GM12878 (cell line): ENCODE results near the gene DEPDC7. TPM values are rescaled to one million over a fixed set of nuclear protein-coding genes. Genes with fewer than 3 reads are reported as not detected.

Source experiments
- ATAC-seq: fragments of 200-7000 bp; cut with Tn5 transposase; 3 replicates; pipeline ENCODE4 v1.9.1; 2020; ENCODE audit warnings: mild to moderate bottlenecking, moderate library complexity
- BruUV-seq: library from RNA; stranded (reverse); fragments of 400-500 nt; replicated peaks from 2 replicates; lab custom pipeline; 2021; lab: Mats Ljungman, UMichigan
- CTCF ChIA-PET: fragments of 300-600 bp; sonication (Branson Sonifier 250); formaldehyde crosslinking; extraction: SDS; loops from one replicate; lab custom pipeline; 2021; ENCODE audit warnings: inconsistent platforms; lab: Yijun Ruan, JAX
- POLR2A ChIA-PET: fragments of 350-600 bp; formaldehyde crosslinking; extraction: SDS; loops from one replicate; lab custom pipeline; 2021; ENCODE audit warnings: inconsistent platforms; lab: Charles Lee
- RAD21 ChIA-PET: fragments of 300-600 bp; sonication (Branson Sonifier 250); formaldehyde crosslinking; loops from one replicate; lab custom pipeline; 2023; ENCODE audit warnings: antibody characterized with exemption; ENCODE audit not compliant: unreplicated experiment; lab: Charles Lee
- SMC1A ChIA-PET: fragments of 300-600 bp; sonication (Branson Sonifier 250); formaldehyde crosslinking; loops from one replicate; lab custom pipeline; 2023; ENCODE audit not compliant: unreplicated experiment, uncharacterized antibody; lab: Charles Lee
- DNase-seq: peaks from one replicate; pipeline ENCODE4 v3.0.0-alpha.2; 2011; ENCODE audit warnings: low read depth, low spot score
- FAIRE-seq: peaks from 3 replicates; lab custom pipeline; 2011; peaks lifted over from hg19 to GRCh38; lab: Jason Lieb, UNC
- H2AFZ ChIP-seq: 2 replicates; pipeline ENCODE4 v1.6.0; 2011; ENCODE audit warnings: low read depth, low read length, control low read depth; ENCODE audit not compliant: control insufficient read depth
- H3K27ac ChIP-seq: 2 replicates; pipeline ENCODE4 v1.5.1; 2011; ENCODE audit warnings: control low read depth; ENCODE audit not compliant: control insufficient read depth, insufficient read depth
- H3K27me3 ChIP-seq, 2 experiments: replicated peaks in 1 of 2; 2 replicates each; pipeline versions ENCODE4 v1.6.0 to v1.6.1; 2011; ENCODE audit warnings: low read length in 1 of 2; ENCODE audit not compliant: control insufficient read depth in 2 of 2, insufficient read depth in 2 of 2
- H3K36me3 ChIP-seq, 2 experiments: 2 replicates each; pipeline ENCODE4 v1.5.1; 2011; ENCODE audit warnings: low read length in 1 of 2; ENCODE audit not compliant: control insufficient read depth in 2 of 2, insufficient read depth in 2 of 2
- H3K4me1 ChIP-seq: 2 replicates; pipeline ENCODE4 v1.6.1; 2011; ENCODE audit warnings: mild to moderate bottlenecking, low read length, moderate library complexity, mixed read lengths; ENCODE audit not compliant: control insufficient read depth, insufficient read depth
- H3K4me2 ChIP-seq: 2 replicates; pipeline ENCODE4 v1.6.0; 2011; ENCODE audit warnings: control low read depth; ENCODE audit not compliant: control insufficient read depth, insufficient read depth
- H3K4me3 ChIP-seq: fragments of 200-600 bp; sonication (generic); 2 replicates; pipeline ENCODE4 v1.5.1; 2016
- H3K79me2 ChIP-seq: 2 replicates; pipeline ENCODE4 v1.6.0; 2011; ENCODE audit warnings: low read length; ENCODE audit not compliant: control insufficient read depth, insufficient read depth
- H3K9ac ChIP-seq: 2 replicates; pipeline ENCODE4 v1.8.0; 2011; ENCODE audit warnings: low read length, control low read depth, mixed read lengths; ENCODE audit not compliant: control insufficient read depth, insufficient read depth
- H3K9me3 ChIP-seq: replicated peaks from 3 replicates; pipeline ENCODE4 v1.5.1; 2011; ENCODE audit warnings: mild to moderate bottlenecking, low read length; ENCODE audit not compliant: control insufficient read depth, insufficient read depth
- H4K20me1 ChIP-seq: 2 replicates; pipeline ENCODE4 v1.6.0; 2011; ENCODE audit not compliant: control insufficient read depth, insufficient read depth
- BCL3 ChIP-seq: IDR thresholded peaks from 2 replicates; pipeline ENCODE4 v1.6.1; 2011; ENCODE audit warnings: borderline replicate concordance, low read depth, mild to moderate bottlenecking, moderate library complexity, low read length; ENCODE audit not compliant: insufficient read depth, poor library complexity, severe bottlenecking
- CHD1 ChIP-seq: IDR thresholded peaks from 2 replicates; pipeline ENCODE4 v1.6.1; 2012; ENCODE audit warnings: low read depth, low read length, improper control_type of control experiment
- CHD4 ChIP-seq: fragments of 200-600 bp; sonication (generic); IDR thresholded peaks from 2 replicates; pipeline ENCODE4 v1.6.1; 2016; ENCODE audit warnings: mild to moderate bottlenecking
- HSF1 ChIP-seq: fragments of 150-350 bp; IDR thresholded peaks from 2 replicates; pipeline ENCODE4 v1.6.1; 2014; ENCODE audit warnings: mild to moderate bottlenecking, low read depth, low read length
- NFXL1 ChIP-seq: fragments of 450-650 bp; IDR thresholded peaks from 2 replicates; pipeline ENCODE4 v1.6.1; 2017; ENCODE audit warnings: antibody characterized with exemption, mild to moderate bottlenecking, borderline replicate concordance
- NR2F1 ChIP-seq: fragments of 450-650 bp; conservative IDR thresholded peaks from 2 replicates; pipeline ENCODE4 v1.6.1; 2017; ENCODE audit warnings: mild to moderate bottlenecking
- PKNOX1 ChIP-seq: fragments of 450-650 bp; IDR thresholded peaks from 2 replicates; pipeline ENCODE4 v1.6.1; 2016; ENCODE audit warnings: mild to moderate bottlenecking
- POLR2AphosphoS5 ChIP-seq: IDR thresholded peaks from 2 replicates; pipeline ENCODE4 v1.6.1; 2011; ENCODE audit warnings: mild to moderate bottlenecking, low read length, inconsistent platforms
- SKIL ChIP-seq: fragments of 450-650 bp; IDR thresholded peaks from 2 replicates; pipeline ENCODE4 v1.6.1; 2017; ENCODE audit warnings: mild to moderate bottlenecking, low read depth, inconsistent platforms; ENCODE audit not compliant: poor library complexity, severe bottlenecking
- SMARCA5 ChIP-seq: fragments of 450-650 bp; IDR thresholded peaks from 2 replicates; pipeline ENCODE4 v1.6.1; 2017; ENCODE audit warnings: mild to moderate bottlenecking
- SPI1 ChIP-seq: IDR thresholded peaks from 2 replicates; pipeline ENCODE4 v1.6.1; 2011; ENCODE audit warnings: low read depth, mild to moderate bottlenecking, low read length, moderate library complexity, borderline replicate concordance; ENCODE audit not compliant: insufficient read depth
- YY1 ChIP-seq: IDR thresholded peaks from 2 replicates; pipeline ENCODE4 v1.6.1; 2011; ENCODE audit warnings: low read depth, mild to moderate bottlenecking, low read length
- ZBTB4 ChIP-seq: fragments of 450-650 bp; formaldehyde crosslinking; IDR thresholded peaks from 2 replicates; pipeline ENCODE4 v1.4.0; 2022; ENCODE audit warnings: mild to moderate bottlenecking, moderate library complexity
- WGBS: methylation state at CpG from one replicate; pipeline ENCODE4 v1.1.6; 2016; ENCODE audit warnings: low lambda C conversion rate; ENCODE audit not compliant: insufficient replicate concordance, insufficient coverage; ENCODE audit errors: missing lambda C conversion rate; 5-methylcytosine and 5-hydroxymethylcytosine counted together
- in situ Hi-C: fragments of 300-500 bp; cut with MboI; formaldehyde crosslinking; loops from 9 replicates; pipeline ENCODE4 v1.14.3; 2018; ENCODE audit warnings: mixed read lengths
- intact Hi-C: fragments of 100-400 bp; cut with micrococcal nuclease; formaldehyde crosslinking; loops from one replicate; pipeline ENCODE4 v1.14.2; 2022; ENCODE audit not compliant: unreplicated experiment
- polyA plus RNA-seq, 11 experiments: library from polyadenylated mRNA; depleted of rRNA in 4 of 11; unstranded in 6 of 11; stranded (reverse) in 5 of 11; fragments of >200 nt; fragmentation: Nextera tagmentation in 4 of 11; fragmentation: Illumina TruSeq in 1 of 11; extraction: Ambion mirVana in 4 of 11; extraction: Trizol in 1 of 11; gene quantifications; 1 replicate in 1 of 11; 2 replicates in 10 of 11; pipeline versions ENCODE4 v1.2.1 to v1.2.3, GENCODE V29; 2011 to 2016; ENCODE audit warnings: inconsistent platforms in 2 of 11, missing spikeins in 2 of 11, low read depth in 1 of 11
- total RNA-seq, 4 experiments: library from RNA; depleted of rRNA in 3 of 4; stranded (reverse); fragments of >200 nt in 3 of 4; fragmentation: Illumina TruSeq in 1 of 4; extraction: Trizol in 1 of 4; gene quantifications; 2 replicates each; pipeline versions ENCODE4 v1.2.1 to v1.2.3, GENCODE V29; 2013 to 2021

The DEPDC7 gene
- total and polyA plus RNA-seq, 10 of the 15 experiments (the other 5 are each of a cell fraction or from before 2014, with no cell fraction given): 0.06 to 1.1 (median 0.49) TPM

GRCh38 chr11:33027846-33028536 is 12.3 kb downstream of the DEPDC7 start:
- H3K4me1 ChIP-seq: no peaks in the 10 kb centered on the region
- H3K27me3 ChIP-seq: no peaks in the 10 kb centered on the region
- H3K79me2 ChIP-seq: no peaks in the 10 kb centered on the region
- H3K4me3 ChIP-seq: no peak overlapping the region
- H4K20me1 ChIP-seq: no peaks in the 10 kb centered on the region
- ChIA-PET SMC1A (interaction anchor here (0.7 to 2.2 kb wide), 7 partner anchors 10 to 37 kb away, joined by 3 to 6 read pairs (median 3); no protein-coding TSS in a partner anchor), CTCF (interaction anchor here (1.2 kb wide), 1 partner anchor 37 kb away, joined by 3 read pairs; no protein-coding TSS in a partner anchor), POLR2A (interaction anchor here (1.2 kb wide), 1 partner anchor 11 kb away, joined by 4 read pairs; the partner anchor contains the start of gene TCP11L1), RAD21 (interaction anchor here (1.4 kb wide), 1 partner anchor 11 kb away, joined by 4 read pairs; the partner anchor contains the start of gene TCP11L1)
- no TSS peak for BruUV-seq
- H3K9ac ChIP-seq: no peak overlapping the region
- in situ Hi-C loops (no loop called here), intact Hi-C loops (no loop called here)
- no peaks in the 10 kb centered on the region for H3K36me3 ChIP-seq
- no peak for ATAC-seq
- no peak overlapping the region for H2AFZ ChIP-seq
- FAIRE-seq: no peak
- H3K27ac ChIP-seq: no peak overlapping the region
- H3K9me3 ChIP-seq: no peaks in the 10 kb centered on the region
- no peak for DNase-seq
- 23% methylated on average over 4 of the region's 4 CpGs for WGBS
- TF ChIP-seq PKNOX1 (no peak), CHD4 (no peak), SMARCA5 (no peak), YY1 (no peak), ZBTB4 (no peak), NR2F1 (no peak), HSF1 (no peak), BCL3 (no peak), SKIL (no peak), SPI1 (no peak), NFXL1 (no peak), POLR2AphosphoS5 (no peak), CHD1 (no peak)
- H3K4me2 ChIP-seq: no peak overlapping the region
